SK-N-SH (cell line): ENCODE results near the gene KHSRP. TPM values are rescaled to one million over a fixed set of nuclear protein-coding genes. Genes with fewer than 3 reads are reported as not detected.
A peak's percentile ranks its signal among the peaks of the same experiment; 100 is the strongest.

Experiments
- CTCF ChIA-PET: fragments of 300-600, 350-600 bp; formaldehyde crosslinking; extraction: SDS; loops from one replicate; lab custom pipeline; 2021; lab: Yijun Ruan, JAX
- POLR2A ChIA-PET: fragments of 350-600 bp; sonication (Branson Sonifier 250); formaldehyde crosslinking; extraction: SDS; loops from one replicate; lab custom pipeline; 2020; ENCODE audit warnings: antibody characterized with exemption, inconsistent platforms; lab: Yijun Ruan, JAX
- DNase-seq: peaks from one replicate; pipeline ENCODE4 v3.0.0; 2012
- H2AFZ ChIP-seq: fragments of 200-600 bp; sonication (generic); 2 replicates; pipeline ENCODE4 v1.8.1; 2016; ENCODE audit warnings: antibody characterized with exemption, mild to moderate bottlenecking, low read depth
- H3F3A ChIP-seq: fragments of 200-600 bp; sonication (generic); replicated peaks from 2 replicates; pipeline ENCODE3; 2016; ENCODE audit warnings: antibody characterized with exemption, mild to moderate bottlenecking; ENCODE audit not compliant: insufficient read depth
- H3K27ac ChIP-seq, 2 experiments: fragments of 200-500 bp in 1 of 2; fragments of 200-600 bp in 1 of 2; sonication (Bioruptor generic) in 1 of 2; sonication (generic), shearing (Covaris generic) in 1 of 2; 2 replicates each; pipeline versions ENCODE4 v1.5.1 to v1.6.1; 2014 to 2016; ENCODE audit warnings: low read depth in 2 of 2, inconsistent platforms in 1 of 2, low read length in 1 of 2, mild to moderate bottlenecking in 1 of 2, mixed read lengths in 1 of 2
- H3K27me3 ChIP-seq: fragments of 200-600 bp; sonication (generic), shearing (Covaris generic); 2 replicates; pipeline ENCODE4 v1.6.1; 2016; ENCODE audit warnings: mixed run types; ENCODE audit not compliant: insufficient read depth
- H3K36me3 ChIP-seq, 2 experiments: fragments of 200-500 bp in 1 of 2; fragments of 200-600 bp in 1 of 2; sonication (Bioruptor generic) in 1 of 2; sonication (generic) in 1 of 2; replicated peaks in 1 of 2; 2 replicates each; pipeline versions ENCODE3 to v1.5.1; 2014 to 2016; ENCODE audit warnings: low read length in 1 of 2, mild to moderate bottlenecking in 1 of 2; ENCODE audit not compliant: insufficient read depth in 2 of 2, control insufficient read depth in 1 of 2
- H3K4me1 ChIP-seq, 2 experiments: fragments of 200-500 bp in 1 of 2; fragments of 200-600 bp in 1 of 2; sonication (Bioruptor generic) in 1 of 2; sonication (generic), shearing (Covaris generic) in 1 of 2; 2 replicates each; pipeline versions ENCODE4 v1.5.1 to v1.6.1; 2014 to 2016; ENCODE audit warnings: low read depth in 1 of 2, low read length in 1 of 2, mixed run types in 1 of 2; ENCODE audit not compliant: insufficient read depth in 2 of 2, control insufficient read depth in 1 of 2
- H3K4me2 ChIP-seq: fragments of 200-600 bp; sonication (generic), shearing (Covaris generic); 2 replicates; pipeline ENCODE4 v1.6.1; 2017; ENCODE audit warnings: mixed run types
- H3K4me3 ChIP-seq, 2 experiments: fragments of 200-500 bp in 1 of 2; fragments of 200-600 bp in 1 of 2; sonication (Bioruptor generic) in 1 of 2; sonication (generic), shearing (Covaris generic) in 1 of 2; 2 replicates each; pipeline versions ENCODE4 v1.5.1 to v1.8.1; 2014 to 2016; ENCODE audit warnings: low read depth in 2 of 2, inconsistent platforms in 1 of 2, low read length in 1 of 2, mild to moderate bottlenecking in 1 of 2, mixed read lengths in 1 of 2, moderate library complexity in 1 of 2
- H3K79me2 ChIP-seq: fragments of 200-600 bp; sonication (generic); 2 replicates; pipeline ENCODE4 v1.8.1; 2017; ENCODE audit warnings: mild to moderate bottlenecking; ENCODE audit not compliant: insufficient read depth
- H3K9ac ChIP-seq: fragments of 200-600 bp; sonication (generic); 2 replicates; pipeline ENCODE4 v1.6.1; 2017; ENCODE audit warnings: mixed run types
- H3K9me2 ChIP-seq: fragments of 200-600 bp; sonication (generic); 2 replicates; pipeline ENCODE4 v1.6.1; 2017; ENCODE audit warnings: mixed run types
- H3K9me3 ChIP-seq: fragments of 200-600 bp; sonication (generic); 2 replicates; pipeline ENCODE4 v1.6.1; 2017; ENCODE audit warnings: mixed run types, mild to moderate bottlenecking, moderate library complexity
- H4K20me1 ChIP-seq: fragments of 200-600 bp; sonication (generic); 2 replicates; pipeline ENCODE4 v1.6.1; 2017; ENCODE audit warnings: mild to moderate bottlenecking, mixed run types; ENCODE audit not compliant: insufficient read depth
- IRF3 ChIP-seq: fragments of 150-350 bp; IDR thresholded peaks from 2 replicates; pipeline ENCODE4 v1.6.1; 2016; ENCODE audit warnings: mild to moderate bottlenecking, low read depth, low read length
- JUND ChIP-seq: IDR thresholded peaks from 2 replicates; pipeline ENCODE4 v1.4.0; 2012
- MAX ChIP-seq: IDR thresholded peaks from 2 replicates; pipeline ENCODE4 v1.4.0; 2012; ENCODE audit warnings: low read depth
- MXI1 ChIP-seq: IDR thresholded peaks from 2 replicates; pipeline ENCODE4 v1.6.1; 2012; ENCODE audit warnings: mild to moderate bottlenecking, low read depth, low read length, improper control_type of control experiment
- NFIC ChIP-seq: IDR thresholded peaks from 2 replicates; pipeline ENCODE4 v1.4.0; 2012; ENCODE audit warnings: borderline replicate concordance
- PBX3 ChIP-seq: IDR thresholded peaks from 2 replicates; pipeline ENCODE4; 2012
- POLR2AphosphoS5 ChIP-seq: IDR thresholded peaks from 2 replicates; pipeline ENCODE4 v1.6.1; 2012; ENCODE audit warnings: low read depth, low read length
- REST ChIP-seq: IDR thresholded peaks from 2 replicates; pipeline ENCODE4 v1.6.1; 2012; ENCODE audit warnings: mild to moderate bottlenecking, low read depth, low read length, moderate library complexity
- RFX5 ChIP-seq: IDR thresholded peaks from 2 replicates; pipeline ENCODE4 v1.6.1; 2012; ENCODE audit warnings: mild to moderate bottlenecking, improper control_type of control experiment, low read length
- SIN3A ChIP-seq: IDR thresholded peaks from 2 replicates; pipeline ENCODE4 v1.6.1; 2012; ENCODE audit warnings: low read depth, mild to moderate bottlenecking, low read length, moderate library complexity, borderline replicate concordance
- SMC3 ChIP-seq: IDR thresholded peaks from 2 replicates; pipeline ENCODE4 v1.6.1; 2012; ENCODE audit warnings: low read depth, low read length, improper control_type of control experiment
- WGBS: methylation state at CpG from one replicate; pipeline ENCODE4 v1.1.6; 2017; ENCODE audit warnings: low lambda C conversion rate; 5-methylcytosine and 5-hydroxymethylcytosine counted together
- polyA plus RNA-seq, 3 experiments: library from polyadenylated mRNA; depleted of rRNA; stranded (reverse); fragments of >200 nt; gene quantifications; 2 replicates each; pipeline ENCODE4 v1.2.3, GENCODE V29; 2012

The KHSRP gene
- polyA plus RNA-seq, 1 of the 3 experiments (the other 2 are of a cell fraction) = 96.8 TPM

- no peak for TF ChIP-seq REST
- peak; percentile 16; the same call in 1 of the 2 replicates for TF ChIP-seq POLR2AphosphoS5
- TF ChIP-seq SIN3A = no peak
- no peak for TF ChIP-seq SMC3
- TF ChIP-seq, all 33 proteins: peak for 11
These were observed 524 bp upstream of the KHSRP start (continued) for GRCh38 chr19:6424939-6425731.

GRCh38 chr19:6423499-6424194 is 964 bp downstream of the KHSRP start:
- ChIA-PET CTCF (interaction anchor here (4.0 kb wide), 1 partner anchor 12 kb away, joined by 16 read pairs; no protein-coding TSS in a partner anchor), POLR2A (no interaction called here)
- no peaks in the 10 kb centered on the region for H3K9me2 ChIP-seq
- H3K27me3 ChIP-seq = no peaks in the 10 kb centered on the region
- H3K27ac ChIP-seq = peak overlapping the region; percentile 56 to 65; a peak in 3 of 4 replicates
- 0% methylated on average over 18 of the region's 20 CpGs for WGBS
- H3K79me2 ChIP-seq = peaks cover 52% of the 10 kb centered on the region
- peak overlapping the region; percentile 93 for H3K9ac ChIP-seq
- no peak for TF ChIP-seq IRF3
- no peak for TF ChIP-seq MAX
- no peak for TF ChIP-seq SIN3A
- peak; percentile 33; the same call in 1 of the 2 replicates for TF ChIP-seq MXI1
- TF ChIP-seq NFIC = no peak
- TF ChIP-seq PBX3 = no peak
- TF ChIP-seq RFX5 = no peak
- no peak for TF ChIP-seq JUND
- H3K9me3 ChIP-seq = no peaks in the 10 kb centered on the region
- peak; percentile 65 for DNase-seq
- H3K36me3 ChIP-seq = peaks cover 10 to 37% of the 10 kb centered on the region in 2 experiments
- peak overlapping the region; percentile 83 to 88 for H3K4me3 ChIP-seq
- H4K20me1 ChIP-seq = peaks cover 54% of the 10 kb centered on the region
- H2AFZ ChIP-seq = no peak overlapping the region
- H3K4me2 ChIP-seq = peak overlapping the region; percentile 98
- peaks cover 10 to 15% of the 10 kb centered on the region in 2 experiments; a peak in 2 of 4 replicates for H3K4me1 ChIP-seq
- peaks cover 6% of the 10 kb centered on the region for H3F3A ChIP-seq
